ENCODE results near the gene PLK5. TPM values are rescaled to one million over a fixed set of nuclear protein-coding genes. Genes with fewer than 3 reads are reported as not detected.
"Not testable (repeated sequence)": the region's sequence is repeated elsewhere in the genome, so short reads cannot be mapped to it uniquely, and the experiment has no call there.

The PLK5 gene
- total RNA-seq, 2 experiments from 2014 or later, result not detected

DNA sequence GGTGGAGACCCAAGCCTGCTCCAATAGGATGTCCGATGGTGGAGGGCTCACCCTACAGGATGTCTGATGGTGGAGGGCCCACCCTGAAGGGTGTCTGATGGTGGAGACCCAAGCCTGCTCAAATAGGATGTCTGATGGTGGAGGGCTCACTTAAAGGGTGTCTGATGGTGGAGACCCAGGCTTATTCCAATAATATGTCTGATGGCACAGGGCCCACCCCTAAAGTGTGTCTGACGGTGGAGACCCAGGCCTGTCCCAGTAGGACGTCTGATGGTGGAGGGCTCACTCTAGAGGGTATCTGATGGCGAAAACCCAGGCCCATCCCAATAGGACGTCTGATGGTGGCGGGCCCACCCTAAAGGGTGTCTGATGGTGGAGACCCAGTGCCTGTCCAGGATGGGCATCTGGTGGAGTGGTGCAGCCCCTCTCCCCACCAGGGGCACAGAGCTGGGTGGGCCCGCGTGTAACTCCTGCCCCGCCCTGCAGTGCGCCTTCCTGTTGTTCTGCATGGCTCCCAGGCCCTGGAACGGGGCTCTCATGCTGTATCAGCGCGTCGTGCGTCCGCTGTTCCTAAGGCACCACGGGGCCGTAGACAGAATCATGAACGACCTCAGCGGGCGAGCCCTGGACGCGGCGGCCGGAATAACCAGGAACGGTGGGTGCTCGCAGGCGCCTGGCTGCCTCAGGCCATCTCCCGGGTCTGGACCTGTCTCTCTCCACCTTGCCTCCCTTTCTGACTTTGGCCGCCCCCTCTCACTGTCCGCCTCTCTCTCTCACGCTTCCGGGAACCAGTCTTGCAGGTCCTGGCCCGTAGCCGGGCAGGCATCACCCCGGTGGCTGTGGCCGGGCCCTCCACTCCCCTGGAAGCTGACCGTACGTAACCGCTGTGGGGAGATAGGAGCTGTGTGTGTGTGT is 27.8 kb upstream of the PLK5 start:
- H3K4me1 Mint-ChIP-seq, result peaks cover 3% of the 10 kb centered on the region
- no peaks in the 10 kb centered on the region for H3K36me3 Mint-ChIP-seq
- H3K4me3 Mint-ChIP-seq, result no peak overlapping the region
- no peaks in the 10 kb centered on the region for H3K9me3 Mint-ChIP-seq
- no peak overlapping the region for H3K27ac Mint-ChIP-seq
- peaks cover 12% of the 10 kb centered on the region for H3K27me3 Mint-ChIP-seq
- ATAC-seq (ENCODE audit: low read depth), result no peak
- POLR2A ChIA-PET, result no interaction called here
- DNase-seq, result no peak

DNA sequence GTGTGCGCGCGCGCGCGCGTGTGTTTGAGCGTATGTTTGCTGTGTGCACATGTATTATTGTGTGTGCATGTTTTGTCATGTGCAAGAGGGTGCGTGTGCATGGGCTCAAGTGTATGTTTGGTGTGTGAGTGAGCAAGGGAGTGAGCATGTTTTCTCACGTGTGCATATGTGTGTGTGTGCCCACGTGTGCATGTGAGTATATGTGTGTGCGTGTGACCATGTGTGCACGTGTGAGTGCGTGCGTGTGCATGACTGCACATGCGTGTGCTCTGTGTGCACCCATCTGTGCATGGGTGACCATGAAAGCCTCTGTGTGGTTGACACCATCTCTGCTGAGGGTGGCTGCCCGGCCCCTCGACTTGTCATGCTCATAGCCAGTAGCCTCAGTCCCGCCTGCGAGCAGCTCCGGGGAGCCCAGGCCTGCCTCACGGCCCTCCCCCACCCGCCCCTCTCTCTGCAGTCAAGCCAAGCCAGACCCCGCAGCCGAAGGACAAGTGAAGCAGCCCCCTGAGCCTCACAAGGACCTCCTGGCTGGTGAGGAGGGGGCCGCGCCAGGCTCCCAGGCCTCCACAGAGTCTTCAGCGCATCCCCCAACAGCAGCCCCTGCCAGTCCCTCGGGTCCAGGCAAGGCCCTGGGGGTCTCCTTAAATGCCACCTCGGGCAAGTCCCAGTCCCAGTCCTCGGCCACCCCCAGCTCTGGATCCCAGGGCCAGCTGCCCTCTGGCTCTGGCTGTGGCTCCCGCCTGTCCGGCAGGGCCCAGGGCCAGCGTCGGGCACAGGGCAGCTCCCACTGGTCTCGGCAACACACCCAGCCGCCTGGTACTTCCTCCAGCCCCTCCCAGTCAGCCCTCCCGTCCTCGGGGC is 26.9 kb upstream of the PLK5 start:
- H3K27me3 Mint-ChIP-seq, result peaks cover 9% of the 10 kb centered on the region
- no peaks in the 10 kb centered on the region for H3K36me3 Mint-ChIP-seq
- H3K4me3 Mint-ChIP-seq, result no peak overlapping the region
- H3K4me1 Mint-ChIP-seq, result no peaks in the 10 kb centered on the region
- POLR2A ChIA-PET, result no interaction called here
- H3K27ac Mint-ChIP-seq, result no peak overlapping the region
- no peaks in the 10 kb centered on the region for H3K9me3 Mint-ChIP-seq
- DNase-seq, result no peak
- ATAC-seq (ENCODE audit: low read depth), result no peak

GRCh38 chr19:1497578-1498235 is 26.2 kb upstream of the PLK5 start:
- H3K4me1 Mint-ChIP-seq, result peaks cover 2% of the 10 kb centered on the region
- H3K27me3 Mint-ChIP-seq, result peaks cover 6% of the 10 kb centered on the region
- DNase-seq, result no peak
- no peak overlapping the region for H3K27ac Mint-ChIP-seq
- POLR2A ChIA-PET, result no interaction called here
- no peak overlapping the region for H3K4me3 Mint-ChIP-seq
- no peak for ATAC-seq (ENCODE audit: low read depth)
- no peaks in the 10 kb centered on the region for H3K36me3 Mint-ChIP-seq
- no peaks in the 10 kb centered on the region for H3K9me3 Mint-ChIP-seq

DNA sequence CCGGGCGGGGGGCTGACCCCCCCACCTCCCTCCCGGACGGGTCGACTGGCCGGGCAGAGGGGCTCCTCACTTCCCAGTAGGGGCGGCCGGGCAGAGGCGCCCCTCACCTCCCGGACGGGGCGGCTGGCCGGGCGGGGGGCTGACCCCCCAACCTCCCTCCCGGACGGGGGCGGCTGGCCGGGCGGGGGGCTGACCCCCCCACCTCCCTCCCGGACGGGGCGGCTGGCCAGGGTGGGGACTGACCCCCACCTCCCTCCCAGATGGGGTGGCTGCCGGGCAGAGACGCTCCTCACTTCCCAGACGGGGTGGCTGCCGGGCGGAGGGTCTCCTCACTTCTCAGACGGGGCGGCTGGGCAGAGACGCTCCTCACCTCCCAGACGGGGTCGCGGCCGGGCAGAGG is 24.6 kb upstream of the PLK5 start:
- POLR2A ChIA-PET, result not testable (repeated sequence)

DNA sequence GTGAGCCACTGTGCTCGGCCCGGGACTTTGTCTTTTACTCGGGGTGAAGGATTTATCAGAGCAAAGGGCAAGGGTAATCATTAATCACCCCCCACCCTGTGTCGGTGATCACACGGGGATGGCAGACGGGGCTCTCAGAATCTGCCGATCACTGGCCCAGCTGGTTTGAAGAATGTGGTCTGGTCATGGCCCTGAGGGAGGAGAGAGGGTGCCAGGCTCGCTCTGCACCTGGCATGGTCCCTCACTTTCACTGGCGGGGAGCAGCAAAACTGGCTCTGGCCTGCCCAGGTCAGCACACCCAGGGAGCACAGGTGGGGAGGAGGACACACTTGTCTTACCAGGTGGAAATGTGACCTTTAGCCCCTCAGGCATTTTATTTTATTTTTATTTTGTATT is 22.7 kb upstream of the PLK5 start:
- H3K27me3 Mint-ChIP-seq, result peaks cover 15% of the 10 kb centered on the region
- ATAC-seq (ENCODE audit: low read depth), result no peak
- H3K4me1 Mint-ChIP-seq, result peaks cover 2% of the 10 kb centered on the region
- H3K27ac Mint-ChIP-seq, result no peak overlapping the region
- no peaks in the 10 kb centered on the region for H3K36me3 Mint-ChIP-seq
- POLR2A ChIA-PET, result interaction anchor here (1.2 kb wide), 1 partner anchor 150 kb away, joined by 3 read pairs; no protein-coding TSS in a partner anchor
- no peak for DNase-seq
- no peak overlapping the region for H3K4me3 Mint-ChIP-seq
- H3K9me3 Mint-ChIP-seq, result no peaks in the 10 kb centered on the region

More for the DNA sequence above, 24.6 kb upstream of the PLK5 start:
- H3K36me3 Mint-ChIP-seq; ATAC-seq (ENCODE audit: low read depth); H3K4me3 Mint-ChIP-seq; H3K9me3 Mint-ChIP-seq; DNase-seq; H3K4me1 Mint-ChIP-seq; H3K27ac Mint-ChIP-seq: not testable (repeated sequence)
- H3K27me3 Mint-ChIP-seq, result peaks cover 12% of the 10 kb centered on the region

GRCh38 chr19:1502433-1503088 is 21.3 kb upstream of the PLK5 start:
- no peaks in the 10 kb centered on the region for H3K36me3 Mint-ChIP-seq
- peaks cover 2% of the 10 kb centered on the region for H3K4me1 Mint-ChIP-seq
- no peak for DNase-seq
- peaks cover 16% of the 10 kb centered on the region for H3K27me3 Mint-ChIP-seq
- no peak for ATAC-seq (ENCODE audit: low read depth)
- no peak overlapping the region for H3K27ac Mint-ChIP-seq
- no peak overlapping the region for H3K4me3 Mint-ChIP-seq
- POLR2A ChIA-PET, result no interaction called here
- H3K9me3 Mint-ChIP-seq, result no peaks in the 10 kb centered on the region

DNA sequence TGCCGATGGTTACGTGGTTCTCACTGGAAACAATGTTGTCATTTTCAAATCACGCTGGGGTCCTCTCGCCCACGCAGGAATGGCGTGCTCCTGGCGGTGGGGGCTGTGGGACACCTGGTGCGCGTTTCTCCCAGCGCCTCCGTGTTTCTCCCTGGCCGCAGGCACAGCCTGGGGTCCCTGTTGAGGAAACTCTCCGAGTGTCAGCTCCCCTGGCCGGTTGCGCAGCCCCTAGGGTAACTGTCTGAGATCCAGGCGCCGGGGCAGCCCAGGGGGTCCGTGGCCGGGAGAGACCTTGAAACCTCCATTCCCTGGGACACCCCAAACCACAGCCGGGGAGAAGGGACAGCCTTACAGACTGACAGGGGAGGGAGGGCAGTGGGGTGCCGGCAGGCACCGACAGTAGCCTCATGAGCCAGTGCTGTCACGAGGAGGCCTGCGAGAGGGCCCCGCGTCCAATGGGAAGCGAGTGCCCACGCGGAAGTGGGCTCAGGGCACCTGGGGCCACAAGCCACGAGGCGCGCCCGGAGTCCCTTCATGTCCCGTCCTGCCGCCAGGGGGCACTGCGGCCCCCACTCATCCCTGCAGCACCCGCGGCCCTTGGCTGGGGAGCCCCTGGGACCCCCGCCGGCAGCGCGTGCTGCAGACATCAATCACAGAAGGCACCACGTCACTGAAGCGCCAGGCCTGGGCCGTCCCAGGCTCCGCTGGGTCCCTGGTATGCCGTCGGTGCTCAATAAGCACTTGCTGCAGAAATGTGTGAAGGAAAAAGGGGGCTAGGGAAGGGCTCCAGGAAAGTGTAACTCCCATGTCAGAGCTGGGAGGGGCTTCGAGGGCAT is 20.6 kb upstream of the PLK5 start:
- H3K27ac Mint-ChIP-seq, result no peak overlapping the region

GRCh38 chr19:1503925-1504773 is 19.7 kb upstream of the PLK5 start:
- Mint-ChIP-seq H3K4me3 (no peak overlapping the region), H3K27me3 (peaks cover 26% of the 10 kb centered on the region), H3K36me3 (no peaks in the 10 kb centered on the region), H3K9me3 (no peaks in the 10 kb centered on the region), H3K4me1 (peaks cover 6% of the 10 kb centered on the region), H3K27ac (no peak overlapping the region)
- no peak for DNase-seq
- POLR2A ChIA-PET, result interaction anchor here (0.9 kb wide), 1 partner anchor 13 kb away, joined by 3 read pairs; the partner anchor contains the start of gene REEP6
- ATAC-seq (ENCODE audit: low read depth), result no peak

More for the DNA sequence above, 20.6 kb upstream of the PLK5 start:
- H3K9me3 Mint-ChIP-seq, result no peaks in the 10 kb centered on the region
- peak; percentile 51 for ATAC-seq (ENCODE audit: low read depth)
- H3K4me3 Mint-ChIP-seq, result no peak overlapping the region
- peaks cover 6% of the 10 kb centered on the region for H3K4me1 Mint-ChIP-seq
- POLR2A ChIA-PET, result no interaction called here
- H3K36me3 Mint-ChIP-seq, result no peaks in the 10 kb centered on the region
- DNase-seq, result peak; percentile 83
- H3K27me3 Mint-ChIP-seq, result peaks cover 19% of the 10 kb centered on the region

GRCh38 chr19:1505012-1505411 is 18.9 kb upstream of the PLK5 start:
- no peak overlapping the region for H3K27ac Mint-ChIP-seq
- H3K27me3 Mint-ChIP-seq, result peaks cover 28% of the 10 kb centered on the region
- no peaks in the 10 kb centered on the region for H3K36me3 Mint-ChIP-seq
- no peak for ATAC-seq (ENCODE audit: low read depth)
- POLR2A ChIA-PET, result interaction anchor here (0.6 to 0.9 kb wide), 2 partner anchors 14 to 236 kb away, joined by 3 to 4 read pairs; partner anchors contain the start of genes CIRBP and REEP6
- peaks cover 8% of the 10 kb centered on the region for H3K4me1 Mint-ChIP-seq
- no peaks in the 10 kb centered on the region for H3K9me3 Mint-ChIP-seq
- no peak for DNase-seq
- no peak overlapping the region for H3K4me3 Mint-ChIP-seq

- H3K36me3 Mint-ChIP-seq, result no peaks in the 10 kb centered on the region
- H3K4me3 Mint-ChIP-seq, result no peak overlapping the region
- H3K9me3 Mint-ChIP-seq, result no peaks in the 10 kb centered on the region
- ATAC-seq (ENCODE audit: low read depth) (no peak), DNase-seq (no peak)
- H3K27me3 Mint-ChIP-seq, result peaks cover 36% of the 10 kb centered on the region
- POLR2A ChIA-PET, result no interaction called here
- H3K4me1 Mint-ChIP-seq, result peaks cover 8% of the 10 kb centered on the region
- no peak overlapping the region for H3K27ac Mint-ChIP-seq
Observed at GRCh38 chr19:1505991-1506881, 17.6 kb upstream of the PLK5 start.

- H3K27me3 Mint-ChIP-seq, result peaks cover 34% of the 10 kb centered on the region
- no peaks in the 10 kb centered on the region for H3K36me3 Mint-ChIP-seq
- no peak overlapping the region for H3K27ac Mint-ChIP-seq
- ATAC-seq (ENCODE audit: low read depth), result no peak
- POLR2A ChIA-PET, result no interaction called here
- DNase-seq, result no peak
- H3K9me3 Mint-ChIP-seq, result no peaks in the 10 kb centered on the region
- peaks cover 10% of the 10 kb centered on the region for H3K4me1 Mint-ChIP-seq
- peak overlapping the region; percentile 87 for H3K4me3 Mint-ChIP-seq
Observed at GRCh38 chr19:1507192-1507660, 16.7 kb upstream of the PLK5 start.

All from activated naive CD8-positive, alpha-beta T cell treated with anti-CD3 and anti-CD28 coated beads, Interleukin-2, amount 10 ng/mL, durations not matched to agents 7 days and 5 days (primary cell).